ENCODE results near the gene CACNA1D. TPM values are rescaled to one million over a fixed set of nuclear protein-coding genes. Genes with fewer than 3 reads are reported as not detected.

CACNA1D gene
- total RNA-seq, 4 donors from 2014 or later = 0.75 to 2.5 (median 1.2) TPM

- Histone ChIP-seq H3K36me3 (no peaks in the 10 kb centered on the region), H3K27ac (replicated peaks in 1 of 4) (no peak overlapping the region), H3K4me3 (no peak overlapping the region), H3K4me1 (peaks cover 0 to 4% (median 3%) of the 10 kb centered on the region in 4 donors), H3K9me3 (no peaks in the 10 kb centered on the region), H3K27me3 (no peaks in the 10 kb centered on the region)
- no peak for DNase-seq (ENCODE audit: extremely low spot score)
- no peak for TF ChIP-seq CTCF (IDR thresholded peaks at IDR 0.05)
- no peak for TF ChIP-seq POLR2A (IDR thresholded peaks at IDR 0.05; ENCODE audit: low read depth)
- TF ChIP-seq POLR2AphosphoS5 (IDR thresholded peaks at IDR 0.05) = no peak
- TF ChIP-seq EP300 (IDR thresholded peaks at IDR 0.05) = no peak
- WGBS = 87% methylated on average over 4 of the region's 4 CpGs
- intact Hi-C loops (cut with DNase I) = no loop called here
Measured at GRCh38 chr3:53506110-53506762, 11.8 kb downstream of the CACNA1D start.

- intact Hi-C loops (cut with DNase I) = no loop called here
- H3K9me3 ChIP-seq = no peaks in the 10 kb centered on the region
- no peaks in the 10 kb centered on the region for H3K4me1 ChIP-seq
- H3K36me3 ChIP-seq = no peaks in the 10 kb centered on the region
- DNase-seq (ENCODE audit: extremely low spot score) = no peak
- no peak overlapping the region for H3K27ac ChIP-seq (replicated peaks in 1 of 4)
- TF ChIP-seq POLR2AphosphoS5 (IDR thresholded peaks at IDR 0.05) = no peak
- no peak for TF ChIP-seq EP300 (IDR thresholded peaks at IDR 0.05)
- TF ChIP-seq POLR2A (IDR thresholded peaks at IDR 0.05; ENCODE audit: low read depth) = no peak
- TF ChIP-seq CTCF (IDR thresholded peaks at IDR 0.05) = no peak
- H3K27me3 ChIP-seq = no peaks in the 10 kb centered on the region
- H3K4me3 ChIP-seq = no peak overlapping the region
Measured at GRCh38 chr3:53506763-53507145, 12.3 kb downstream of the CACNA1D start.

- WGBS = 80% methylated on average over 9 of the region's 9 CpGs
- intact Hi-C loops (cut with DNase I) = no loop called here
- TF ChIP-seq CTCF (IDR thresholded peaks at IDR 0.05) = no peak
- no peak for TF ChIP-seq EP300 (IDR thresholded peaks at IDR 0.05)
- TF ChIP-seq POLR2AphosphoS5 (IDR thresholded peaks at IDR 0.05) = no peak
- TF ChIP-seq POLR2A (IDR thresholded peaks at IDR 0.05; ENCODE audit: low read depth) = no peak
Measured at GRCh38 chr3:53509494-53509893, 15.1 kb downstream of the CACNA1D start.

GRCh38 chr3:53510508-53510907, 16.1 kb downstream of the CACNA1D start:
- TF ChIP-seq POLR2AphosphoS5 (IDR thresholded peaks at IDR 0.05) (no peak), CTCF (IDR thresholded peaks at IDR 0.05) (no peak), EP300 (IDR thresholded peaks at IDR 0.05) (no peak), POLR2A (IDR thresholded peaks at IDR 0.05; ENCODE audit: low read depth) (no peak)
- Histone ChIP-seq H3K27me3 (no peaks in the 10 kb centered on the region), H3K4me1 (no peaks in the 10 kb centered on the region), H3K9me3 (no peaks in the 10 kb centered on the region), H3K27ac (replicated peaks in 1 of 4) (no peak overlapping the region), H3K4me3 (no peak overlapping the region), H3K36me3 (no peaks in the 10 kb centered on the region)
- DNase-seq (ENCODE audit: extremely low spot score) = no peak
- 38% methylated on average over 3 of the region's 3 CpGs for WGBS
- intact Hi-C loops (cut with DNase I) = no loop called here

More at GRCh38 chr3:53509494-53509893, 15.1 kb downstream of the CACNA1D start:
- Histone ChIP-seq H3K4me1 (no peaks in the 10 kb centered on the region), H3K27ac (replicated peaks in 1 of 4) (no peak overlapping the region), H3K4me3 (no peak overlapping the region), H3K27me3 (no peaks in the 10 kb centered on the region), H3K36me3 (no peaks in the 10 kb centered on the region), H3K9me3 (no peaks in the 10 kb centered on the region)
- DNase-seq (ENCODE audit: extremely low spot score) = no peak

- Histone ChIP-seq H3K9me3 (no peaks in the 10 kb centered on the region), H3K36me3 (no peaks in the 10 kb centered on the region), H3K27ac (replicated peaks in 1 of 4) (no peak overlapping the region), H3K27me3 (no peaks in the 10 kb centered on the region), H3K4me1 (no peaks in the 10 kb centered on the region), H3K4me3 (no peak overlapping the region)
- TF ChIP-seq POLR2AphosphoS5 (IDR thresholded peaks at IDR 0.05) (no peak), POLR2A (IDR thresholded peaks at IDR 0.05; ENCODE audit: low read depth) (no peak), CTCF (IDR thresholded peaks at IDR 0.05) (no peak), EP300 (IDR thresholded peaks at IDR 0.05) (no peak)
- 88% methylated on average over 13 of the region's 13 CpGs for WGBS
- no peak for DNase-seq (ENCODE audit: extremely low spot score)
- intact Hi-C loops (cut with DNase I) = no loop called here
Measured at GRCh38 chr3:53511246-53511645, 16.8 kb downstream of the CACNA1D start.

Measured in esophagus muscularis mucosa (tissue), 4 donors.